Bone marrow (tissue), 2 donors: ENCODE measurements around the gene KRT33B.

Experiments used
- DNase-seq, 2 donors: peaks; one replicate each; lab custom pipeline; 2025; lab: John Stamatoyannopoulos, UW

The KRT33B gene

DNA sequence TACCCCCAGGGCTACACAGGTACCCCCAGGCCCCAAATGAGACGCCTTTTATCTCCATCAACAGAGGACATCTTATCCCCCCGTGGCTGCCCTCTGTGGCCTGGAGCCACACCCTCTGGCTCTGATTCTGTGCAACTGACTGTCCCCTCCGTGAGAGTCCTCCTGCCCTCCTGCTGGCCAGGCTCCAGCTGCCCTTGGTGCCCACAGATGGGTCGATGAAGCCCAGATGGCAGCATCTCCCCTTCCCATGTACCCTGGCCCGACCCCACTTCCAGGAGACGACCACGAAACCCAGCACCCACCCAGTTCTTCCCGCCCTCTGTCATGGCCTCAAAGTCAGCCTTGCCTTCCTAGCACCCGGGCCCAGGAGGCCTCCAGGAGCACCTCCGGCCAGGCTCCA lies 44.5 kb downstream of the KRT33B start:
- DNase-seq: no peak

DNA sequence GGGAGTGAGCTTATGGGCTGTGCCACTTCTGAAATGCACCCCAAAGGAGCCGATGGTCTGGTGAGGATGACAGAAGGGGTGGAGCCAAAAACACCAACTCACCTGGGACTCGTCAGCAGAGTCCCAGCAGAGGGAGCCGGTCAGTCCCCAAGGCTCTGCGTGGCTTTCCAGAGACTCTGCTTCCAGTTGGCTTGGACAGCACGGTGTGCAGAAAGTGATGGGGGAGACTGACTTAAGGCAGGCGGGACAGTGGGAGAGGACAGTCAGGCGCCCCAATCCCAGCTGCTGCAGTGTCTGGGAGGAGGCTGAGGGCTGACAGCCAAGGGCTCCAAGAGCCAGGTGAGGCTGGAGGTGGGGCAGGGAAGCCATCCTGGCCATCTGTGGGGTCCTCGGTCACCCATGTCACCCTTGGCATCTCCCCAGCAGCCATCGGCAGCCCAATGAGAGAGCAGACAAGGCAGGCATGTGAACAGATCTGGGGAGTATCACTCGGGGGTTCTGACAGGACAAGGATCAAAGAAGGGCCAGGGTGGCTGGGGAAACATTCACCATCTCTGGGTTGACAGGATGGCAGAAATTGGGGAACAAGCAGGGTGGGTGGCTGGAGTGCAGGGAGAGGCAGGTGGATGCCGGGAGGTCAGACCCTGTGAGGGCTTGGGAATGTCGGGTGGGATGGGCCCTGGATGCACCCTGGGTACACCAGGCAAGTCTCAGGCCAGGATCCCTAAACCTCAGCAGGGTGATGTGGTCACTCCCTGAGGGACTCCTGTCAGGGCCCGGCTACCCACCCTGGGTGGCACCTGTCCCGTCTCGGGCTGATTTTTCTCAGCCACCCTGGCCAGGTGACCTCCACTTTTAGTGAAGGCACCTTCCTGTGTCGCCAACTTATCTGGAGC lies 45.2 kb downstream of the KRT33B start:
- DNase-seq: no peak

DNA sequence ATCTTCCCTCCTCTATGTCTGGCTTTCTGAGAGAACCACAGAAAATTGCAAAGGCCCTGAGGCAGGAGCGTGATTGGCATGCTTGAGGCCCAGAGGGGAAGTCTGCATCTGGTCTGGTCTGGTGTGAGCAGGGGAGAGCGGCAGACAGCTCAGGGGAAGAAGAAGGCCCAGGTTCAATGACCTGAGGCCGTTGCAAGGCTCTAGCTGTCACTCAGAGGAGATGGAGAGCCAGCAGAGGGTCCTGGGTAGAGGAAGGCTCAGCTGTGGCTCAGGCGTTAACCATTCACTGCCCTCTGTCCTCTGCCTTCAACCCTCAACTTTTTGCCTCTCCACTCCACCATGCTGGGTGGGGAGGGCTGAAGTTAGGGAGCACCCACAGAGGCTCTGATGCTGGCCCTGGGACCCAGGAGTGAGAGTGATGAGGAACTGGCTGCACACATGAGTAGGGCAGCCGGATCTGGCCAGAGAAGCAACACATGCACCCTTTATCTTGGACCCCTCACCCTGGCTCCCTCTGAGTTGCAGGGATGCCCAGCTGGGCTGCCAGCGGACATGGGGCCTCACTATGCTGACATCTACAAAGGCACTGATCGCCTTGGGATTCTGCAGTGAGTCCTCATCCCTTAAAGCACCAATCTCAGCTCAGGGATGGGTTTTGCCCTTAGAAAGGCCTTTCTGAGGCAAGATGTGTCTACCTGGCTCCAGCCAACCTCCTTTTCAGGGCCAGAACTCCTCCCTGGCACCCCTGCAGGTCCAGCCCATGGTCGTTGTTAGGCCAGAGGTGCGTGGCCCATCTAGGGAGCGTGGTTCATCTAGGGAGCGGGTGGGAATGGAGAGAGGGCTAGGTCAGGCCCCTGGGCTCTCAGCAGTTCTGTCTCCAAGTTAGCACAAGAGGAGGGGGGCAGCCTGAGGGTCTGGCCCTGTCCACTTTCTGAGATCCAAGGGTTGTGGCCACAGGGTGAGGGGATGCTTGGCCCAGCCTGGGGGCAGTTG lies 46.4 kb downstream of the KRT33B start:
- DNase-seq: no peak

DNA sequence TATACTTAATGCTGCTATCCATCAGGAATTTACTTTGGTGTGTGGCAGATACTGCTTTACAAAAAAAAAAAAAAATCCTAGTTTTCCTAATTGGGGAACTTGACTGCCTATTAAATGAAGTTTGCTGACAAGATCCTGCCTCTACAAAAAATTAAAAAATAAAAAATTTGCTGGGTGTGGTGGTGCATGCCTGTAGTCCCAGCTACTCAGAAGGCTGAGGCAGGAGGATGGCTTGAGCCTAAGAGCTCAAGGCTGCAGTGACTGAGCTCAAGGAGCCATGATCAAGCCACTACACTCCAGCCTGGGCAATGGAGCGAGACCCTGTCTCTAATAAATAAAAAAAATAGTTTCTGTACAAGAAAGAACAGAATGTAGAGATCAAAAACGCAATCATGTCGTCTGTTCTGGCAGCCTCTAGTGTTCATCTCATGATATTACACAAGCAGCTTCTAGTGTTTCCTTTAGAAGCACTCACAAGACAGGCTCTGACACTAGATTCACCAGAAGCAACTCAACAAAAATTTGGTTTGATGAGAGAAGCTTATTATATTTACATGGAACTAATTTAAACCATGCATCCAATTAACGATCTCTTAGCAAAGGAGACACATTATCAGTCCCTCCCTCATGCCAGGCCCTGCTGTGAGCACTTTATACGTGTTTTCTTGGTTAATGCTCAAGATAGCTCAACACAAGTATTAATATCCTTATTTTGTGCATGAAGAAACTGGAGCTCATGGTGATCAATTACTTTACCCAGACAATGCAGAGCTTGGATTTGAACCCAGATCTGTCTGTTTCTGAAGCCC lies 47.3 kb downstream of the KRT33B start:
- DNase-seq: peak in 1 of 2 donors; percentile 37

DNA sequence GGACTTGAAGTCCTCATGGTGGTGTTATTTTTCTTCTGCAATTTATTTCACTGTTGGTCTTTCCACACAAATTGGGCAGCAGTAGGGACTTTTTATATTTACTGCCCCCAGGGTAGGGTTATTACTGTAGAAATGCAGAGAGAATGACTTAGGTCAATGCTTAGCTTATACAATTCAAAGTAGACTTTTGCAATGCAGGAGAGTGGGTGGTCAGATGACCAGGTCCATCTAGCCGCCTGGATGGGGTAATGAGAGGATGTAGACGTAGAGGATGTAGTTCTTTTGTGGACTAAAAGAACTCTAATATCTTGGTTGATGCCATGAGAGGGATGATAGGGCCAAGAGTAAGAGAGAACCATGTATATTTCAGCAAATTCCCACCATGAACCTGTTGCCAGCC lies 51.4 kb downstream of the KRT33B start:
- DNase-seq: no peak

DNA sequence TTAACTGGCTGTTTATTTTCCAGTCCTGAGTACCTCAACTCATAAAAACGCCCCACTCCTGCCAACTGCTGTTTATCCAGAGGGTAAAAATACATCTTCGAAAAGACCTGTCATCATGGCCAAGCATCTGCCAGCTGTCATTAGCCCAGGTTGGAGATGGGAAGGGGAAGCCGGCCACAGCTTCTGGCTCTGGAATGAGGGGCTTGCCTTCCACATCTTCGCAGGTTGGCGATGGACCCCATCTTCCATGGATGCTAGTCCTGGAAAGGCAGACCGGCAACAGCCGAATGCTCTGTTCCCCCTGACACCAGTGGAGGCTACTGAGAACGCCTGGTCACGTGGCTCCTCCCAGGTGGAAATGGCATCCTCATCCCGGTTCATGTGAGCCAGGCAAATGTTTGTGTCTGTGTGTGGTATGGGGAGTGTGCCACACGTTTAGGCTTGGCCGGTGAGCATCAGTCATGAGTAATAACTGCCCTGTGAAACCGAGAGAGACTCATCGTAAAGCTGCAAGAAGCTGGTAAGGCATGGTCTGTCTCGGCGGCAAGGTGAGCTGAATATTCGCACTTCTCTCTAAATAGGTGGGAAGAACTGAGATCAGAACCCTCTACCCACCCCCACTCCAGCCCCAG lies 53.7 kb downstream of the KRT33B start:
- no peak for DNase-seq

DNA sequence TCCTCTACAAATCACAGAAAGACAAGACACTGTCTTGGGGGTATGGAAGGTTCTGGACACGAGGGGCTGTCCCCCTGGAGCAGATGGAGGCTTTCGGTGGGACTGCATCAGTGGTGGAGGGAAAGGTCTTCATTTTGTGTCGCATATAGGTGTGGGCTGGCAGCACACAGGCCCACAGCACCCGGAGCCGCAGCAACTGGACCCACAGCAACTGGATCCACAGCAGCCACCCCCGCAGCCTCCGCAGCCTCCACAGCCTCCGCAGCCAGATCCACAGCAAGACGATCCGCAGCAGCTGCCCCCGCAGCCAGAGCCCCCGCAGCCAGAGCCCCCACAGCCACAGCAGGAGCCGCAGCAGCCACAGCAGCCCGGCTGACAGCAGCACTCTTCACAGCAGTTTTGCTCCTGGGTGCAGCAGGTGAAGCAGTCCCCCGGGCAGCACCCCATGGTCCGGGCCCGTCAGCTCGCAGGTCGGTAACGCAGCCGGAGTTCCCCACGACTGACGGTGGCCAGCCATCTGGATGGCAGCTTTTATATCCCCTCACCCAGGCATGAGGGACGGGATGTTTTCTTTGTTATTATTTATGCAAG lies 54.3 kb downstream of the KRT33B start, which contains the start of gene KRTAP17-1:
Gene KRTAP17-1, minus strand, starts transcription at position 507 of the 591 bp plus-strand sequence. Its CDS starts 60 bp downstream, at position 447.
- DNase-seq: no peak
